NCI-H2227 treated with DMSO at 0.1 percent for 48 hours (cell line): ENCODE results near the gene CIAO1.
A peak's percentile ranks its signal among the peaks of the same experiment; 100 is the strongest.
"Not testable (repeated sequence)": the region's sequence is repeated elsewhere in the genome, so short reads cannot be mapped to it uniquely, and the experiment has no call there.

ENCODE experiments used
- DNase-seq: peaks from one replicate; lab custom pipeline; 2025; lab: John Stamatoyannopoulos, UW

CIAO1 gene

GRCh38 chr2:96265840-96266679 is at the start of gene CIAO1, which contains the start of gene TMEM127:
CIAO1 (plus strand) TSS chr2:96266225; CDS start chr2:96266351, 126 bp downstream.
TMEM127 (minus strand) TSS chr2:96265997; CDS start chr2:96265381, 616 bp downstream.
- DNase-seq: peak; percentile 97

- DNase-seq: no peak
Observed at GRCh38 chr2:96218508-96219131, 47.4 kb upstream of the CIAO1 start.

GRCh38 chr2:96219959-96220358 is 46.1 kb upstream of the CIAO1 start:
- not testable (repeated sequence) for DNase-seq

GRCh38 chr2:96221106-96221505 is 44.9 kb upstream of the CIAO1 start:
- not testable (repeated sequence) for DNase-seq

GRCh38 chr2:96225016-96225533 is 41.0 kb upstream of the CIAO1 start:
- DNase-seq: no peak

GRCh38 chr2:96231316-96231715 is 34.7 kb upstream of the CIAO1 start:
- no peak for DNase-seq

GRCh38 chr2:96233436-96233835 is 32.6 kb upstream of the CIAO1 start:
- no peak for DNase-seq

GRCh38 chr2:96233880-96234316 is 32.1 kb upstream of the CIAO1 start:
- DNase-seq: no peak

GRCh38 chr2:96236882-96237281 is 29.1 kb upstream of the CIAO1 start:
- DNase-seq: no peak

- DNase-seq: no peak
Observed at GRCh38 chr2:96238266-96238665, 27.8 kb upstream of the CIAO1 start.

GRCh38 chr2:96239091-96239490 is 26.9 kb upstream of the CIAO1 start:
- DNase-seq: no peak

GRCh38 chr2:96239745-96240264 is 26.2 kb upstream of the CIAO1 start:
- peak; percentile 22 for DNase-seq

GRCh38 chr2:96240341-96241038 is 25.5 kb upstream of the CIAO1 start:
- no peak for DNase-seq

- DNase-seq: no peak
Observed at GRCh38 chr2:96241227-96241626, 24.8 kb upstream of the CIAO1 start.

GRCh38 chr2:96241900-96242611 is 24.0 kb upstream of the CIAO1 start:
- DNase-seq: no peak

- DNase-seq: no peak
Observed at GRCh38 chr2:96243843-96244242, 22.2 kb upstream of the CIAO1 start.

GRCh38 chr2:96245609-96246390 is 20.2 kb upstream of the CIAO1 start:
- DNase-seq: no peak

GRCh38 chr2:96247009-96247408 is 19.0 kb upstream of the CIAO1 start:
- DNase-seq: no peak

- no peak for DNase-seq
Observed at GRCh38 chr2:96247896-96248295, 18.1 kb upstream of the CIAO1 start.

GRCh38 chr2:96248624-96249023 is 17.4 kb upstream of the CIAO1 start:
- DNase-seq: no peak

- no peak for DNase-seq
Observed at GRCh38 chr2:96249654-96250053, 16.4 kb upstream of the CIAO1 start.
